Stimulated activated CD4-positive, alpha-beta T cell treated with anti-CD3 and anti-CD28 coated beads, Interleukin-1b, Interleukin-23, amount 100 ng/mL, for 1 hour (primary cell): ENCODE measurements around the gene EIF5A.
"Not testable (repeated sequence)": the region's sequence is repeated elsewhere in the genome, so short reads cannot be mapped to it uniquely, and the experiment has no call there.

ENCODE experiments used
- DNase-seq, 2 donors: peaks; one replicate each; pipeline ENCODE4 v3.0.0-alpha.2; 2020; ENCODE audit warnings: low read depth in 2 of 2

EIF5A gene

DNA sequence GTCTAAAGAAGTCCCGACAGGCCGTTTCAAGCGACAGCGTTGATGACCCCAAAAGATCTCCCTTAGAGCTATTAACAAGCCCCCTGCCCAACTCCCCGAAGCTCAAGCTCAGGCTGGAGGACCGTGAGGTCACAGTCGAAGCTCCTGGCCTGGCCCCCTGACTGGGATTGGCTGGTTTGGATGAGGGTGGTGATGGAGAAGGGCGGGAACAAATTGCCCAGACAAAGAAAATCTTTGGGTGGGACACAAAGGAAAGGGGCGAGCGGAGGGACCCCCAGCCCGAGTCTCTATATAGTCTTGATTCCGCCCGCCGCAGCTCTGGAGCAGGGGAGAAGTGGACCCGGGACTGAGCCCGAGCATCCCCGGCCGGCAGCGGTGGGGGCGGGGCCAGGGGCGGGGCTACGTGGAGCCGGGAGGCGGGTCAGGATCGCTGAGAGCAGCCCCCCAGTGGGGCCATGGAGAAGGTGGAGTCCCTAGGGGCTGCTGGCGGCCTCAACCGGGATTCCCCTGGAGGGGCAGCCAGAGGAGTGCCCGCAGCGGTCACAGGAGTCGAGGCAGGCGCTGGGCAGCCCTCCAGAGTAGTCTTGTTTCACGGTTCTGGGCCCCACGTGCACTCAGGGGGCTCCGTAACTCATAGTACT, 22.7 kb downstream of the EIF5A start:
- DNase-seq: peak in 1 of 2 donors; percentile 66

- no peak for DNase-seq
Observed at GRCh38 chr17:7330638-7331015, 23.2 kb downstream of the EIF5A start.

DNA sequence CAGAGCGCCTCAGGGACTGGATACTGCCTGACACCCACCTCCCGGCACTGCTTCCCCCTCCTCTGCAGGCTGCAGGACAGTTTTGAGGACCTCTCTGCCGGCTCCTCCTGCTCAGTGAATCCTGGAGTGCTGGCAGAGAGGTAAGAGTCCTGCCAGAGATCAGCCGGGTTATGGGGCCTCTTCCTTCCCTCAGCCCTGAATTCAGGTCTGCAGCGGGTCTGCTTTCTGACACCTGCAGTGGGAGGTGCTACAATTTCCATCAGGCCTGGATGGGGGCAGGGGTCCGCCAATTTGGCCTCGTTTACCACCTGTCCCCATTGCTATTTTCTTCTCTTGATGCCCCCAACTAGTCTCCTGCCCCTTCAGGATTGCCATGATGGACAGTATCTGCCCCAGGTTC, 24.7 kb downstream of the EIF5A start:
- no peak for DNase-seq

GRCh38 chr17:7332600-7333069, 25.2 kb downstream of the EIF5A start:
- DNase-seq: not testable (repeated sequence)

DNA sequence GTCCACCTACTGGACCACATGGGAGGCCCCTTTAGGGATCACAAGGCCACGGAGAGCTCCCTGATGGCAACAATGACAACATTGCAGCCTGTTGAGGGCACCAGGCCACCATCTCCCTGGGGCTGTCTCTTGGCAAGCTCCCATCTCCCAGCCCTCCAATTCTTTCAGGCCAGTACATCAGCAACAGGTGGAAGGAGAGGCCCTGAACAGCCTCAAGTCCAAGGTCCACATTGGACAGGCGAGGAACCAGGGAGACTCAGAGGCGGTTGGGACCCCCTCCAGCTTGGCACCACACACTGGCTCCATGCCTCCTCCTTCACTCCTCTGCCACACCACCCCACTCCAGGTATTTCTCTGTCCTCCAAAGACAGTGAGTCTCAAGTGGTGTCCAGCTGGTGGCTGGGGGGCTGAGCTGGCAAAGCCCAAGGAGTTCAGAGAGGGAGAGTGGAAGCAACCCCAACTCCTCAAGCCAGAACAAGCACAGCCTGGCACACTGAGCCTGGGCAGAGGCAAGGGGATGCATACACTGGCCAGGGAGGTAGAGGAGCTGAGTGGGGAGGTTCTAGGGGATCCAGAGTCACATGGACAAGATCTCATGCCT, 27.6 kb downstream of the EIF5A start:
- no peak for DNase-seq

GRCh38 chr17:7335765-7336164, 28.3 kb downstream of the EIF5A start:
- DNase-seq: not testable (repeated sequence)

DNA sequence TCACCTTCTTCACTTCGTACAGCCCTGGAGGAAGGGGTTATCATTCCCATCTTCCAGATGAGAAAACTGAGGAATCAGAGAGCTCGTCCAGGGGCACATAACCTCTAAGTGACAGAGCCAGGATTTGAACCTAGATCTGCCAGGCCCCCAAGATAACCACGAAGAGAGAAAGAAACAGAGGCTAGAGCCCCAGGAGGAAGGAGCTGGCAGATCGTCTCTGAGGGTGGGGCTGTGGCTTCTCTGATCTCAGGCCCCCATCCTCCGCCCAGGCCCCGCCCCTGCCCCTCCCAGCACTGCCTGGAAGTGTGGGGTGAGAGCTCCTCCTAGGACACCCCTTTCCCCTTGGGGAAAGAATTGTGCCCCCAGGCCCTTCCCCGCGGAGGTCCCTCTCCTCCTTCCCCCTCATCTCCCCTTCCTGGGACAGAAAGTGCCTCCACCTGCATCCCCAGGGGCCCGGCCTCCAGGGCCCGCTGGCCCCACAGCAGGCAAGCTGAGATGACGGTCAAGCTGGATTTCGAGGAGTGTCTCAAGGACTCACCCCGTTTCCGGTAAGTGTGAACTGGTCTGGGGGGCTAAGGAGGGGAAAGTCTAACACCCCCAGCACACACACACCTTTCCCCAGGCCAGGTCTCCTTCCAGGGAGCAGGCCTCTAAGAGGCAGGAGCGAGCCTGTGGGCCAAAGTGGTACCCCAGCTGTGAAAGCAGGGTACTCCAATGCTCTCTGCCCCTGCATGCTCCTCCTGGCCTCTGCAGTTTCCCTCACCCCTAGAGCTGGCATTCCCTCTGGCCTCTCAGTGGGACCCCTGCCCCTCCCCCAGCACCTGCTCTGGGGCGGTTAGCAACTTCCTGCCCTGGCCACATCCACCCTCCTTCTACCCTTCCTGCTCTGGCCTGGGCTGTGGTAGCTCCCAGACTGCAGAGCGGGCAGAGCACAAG, 29.1 kb downstream of the EIF5A start, which contains the start of gene ACAP1:
Gene ACAP1 (plus strand): TSS at position 290 of the 936 bp plus-strand sequence. CDS start 206 bp downstream, at position 496.
- peak; percentile 69 for DNase-seq

- DNase-seq: not testable (repeated sequence)
Observed at GRCh38 chr17:7337600-7337999, 30.2 kb downstream of the EIF5A start.

GRCh38 chr17:7340179-7340578, 32.8 kb downstream of the EIF5A start:
- DNase-seq: no peak

GRCh38 chr17:7341842-7342241, 34.4 kb downstream of the EIF5A start:
- DNase-seq: no peak

GRCh38 chr17:7343250-7343649, 35.8 kb downstream of the EIF5A start:
- DNase-seq: no peak

GRCh38 chr17:7346761-7347614, 39.6 kb downstream of the EIF5A start:
- no peak for DNase-seq

DNA sequence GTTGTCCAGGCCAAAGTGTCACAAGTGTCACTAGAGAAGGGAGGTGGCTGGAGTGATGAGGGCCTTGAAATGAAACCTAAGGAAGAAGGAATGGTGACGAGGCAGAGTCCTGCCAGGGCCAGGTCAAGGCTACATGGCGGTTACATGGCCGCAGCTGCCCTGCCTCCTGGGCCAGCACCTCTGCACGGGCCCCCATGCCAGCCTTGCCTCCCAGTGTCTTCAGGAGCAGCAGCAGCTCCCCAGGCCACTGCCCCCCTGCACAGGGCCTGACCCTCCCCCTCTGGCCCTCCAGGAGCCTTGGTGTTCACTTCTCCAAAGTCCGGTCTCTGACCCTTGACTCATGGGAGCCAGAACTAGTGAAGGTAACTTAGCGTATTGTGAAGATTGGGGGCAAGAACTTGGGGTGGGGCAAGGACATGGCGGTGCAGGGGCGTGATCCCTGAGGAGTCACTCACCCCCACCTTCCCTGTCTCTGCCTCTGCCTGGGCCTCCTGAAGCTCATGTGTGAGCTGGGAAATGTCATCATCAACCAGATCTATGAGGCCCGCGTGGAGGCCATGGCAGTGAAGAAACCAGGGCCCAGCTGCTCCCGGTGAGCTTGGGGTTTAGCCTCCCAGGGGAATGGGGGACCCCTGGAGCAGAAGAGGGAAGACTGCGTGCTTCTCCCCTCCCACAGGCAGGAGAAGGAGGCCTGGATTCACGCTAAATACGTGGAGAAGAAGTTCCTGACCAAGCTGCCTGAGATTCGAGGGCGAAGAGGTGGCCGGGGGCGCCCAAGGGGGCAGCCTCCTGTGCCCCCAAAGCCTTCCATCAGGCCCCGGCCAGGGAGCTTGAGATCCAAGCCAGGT, 40.4 kb downstream of the EIF5A start:
- no peak for DNase-seq

DNA sequence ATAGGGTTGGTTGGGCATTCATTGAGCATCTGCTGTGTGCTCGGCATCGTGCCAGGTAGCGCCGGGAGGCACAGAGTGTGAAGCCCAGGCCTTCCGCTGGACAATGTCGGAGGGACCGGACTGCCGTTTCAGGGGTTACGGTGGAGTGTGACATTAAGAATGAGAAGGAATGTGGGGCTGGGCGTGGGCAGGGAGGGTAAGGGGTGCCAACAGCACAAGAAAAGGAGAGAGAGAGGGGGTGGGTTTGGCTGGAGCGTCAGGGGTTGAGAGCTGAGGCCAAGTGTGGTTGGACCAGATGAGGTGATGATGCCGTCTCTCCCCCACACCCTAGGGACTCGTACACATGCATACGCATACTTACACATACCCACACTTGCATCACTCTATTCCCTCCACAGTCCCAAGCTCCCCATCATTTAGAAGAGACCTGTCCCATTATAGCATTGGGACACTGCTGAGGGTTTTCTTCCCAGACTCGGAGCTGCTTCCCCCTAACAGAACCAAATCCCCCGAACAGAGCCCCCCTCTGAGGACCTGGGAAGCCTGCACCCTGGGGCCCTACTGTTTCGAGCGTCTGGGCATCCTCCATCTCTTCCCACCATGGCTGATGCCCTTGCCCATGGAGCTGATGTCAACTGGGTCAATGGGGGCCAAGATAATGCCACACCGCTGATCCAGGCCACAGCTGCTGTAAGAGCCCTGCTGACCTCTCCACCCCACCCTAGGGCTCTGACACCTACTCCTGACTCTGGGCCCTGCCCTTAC, 41.2 kb downstream of the EIF5A start:
- DNase-seq: no peak

GRCh38 chr17:7351665-7352502, 44.5 kb downstream of the EIF5A start, which contains the start of gene KCTD11:
Gene KCTD11, plus strand, starts transcription at chr17:7352162.
- DNase-seq: peak in 1 of 2 donors; percentile 38

GRCh38 chr17:7352503-7352889, 45.1 kb downstream of the EIF5A start:
- DNase-seq: no peak

DNA sequence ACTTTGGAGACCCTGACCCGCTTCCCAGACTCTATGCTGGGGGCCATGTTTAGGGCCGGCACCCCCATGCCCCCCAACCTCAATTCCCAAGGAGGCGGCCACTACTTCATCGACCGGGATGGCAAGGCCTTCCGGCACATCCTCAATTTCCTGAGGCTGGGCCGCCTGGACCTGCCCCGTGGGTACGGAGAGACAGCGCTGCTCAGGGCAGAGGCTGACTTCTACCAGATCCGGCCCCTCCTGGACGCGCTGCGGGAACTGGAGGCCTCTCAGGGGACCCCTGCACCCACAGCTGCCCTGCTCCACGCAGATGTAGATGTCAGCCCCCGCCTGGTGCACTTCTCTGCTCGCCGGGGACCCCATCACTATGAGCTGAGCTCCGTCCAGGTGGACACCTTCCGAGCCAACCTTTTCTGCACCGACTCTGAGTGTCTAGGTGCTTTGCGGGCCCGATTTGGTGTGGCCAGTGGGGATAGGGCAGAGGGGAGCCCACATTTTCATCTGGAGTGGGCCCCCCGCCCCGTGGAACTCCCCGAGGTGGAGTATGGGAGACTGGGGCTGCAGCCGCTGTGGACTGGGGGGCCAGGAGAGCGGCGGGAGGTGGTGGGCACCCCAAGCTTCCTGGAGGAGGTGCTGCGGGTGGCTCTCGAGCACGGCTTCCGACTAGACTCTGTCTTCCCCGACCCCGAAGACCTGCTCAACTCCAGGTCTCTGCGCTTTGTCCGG, 45.6 kb downstream of the EIF5A start:
- no peak for DNase-seq

- no peak for DNase-seq
Observed at GRCh38 chr17:7354262-7354843, 46.9 kb downstream of the EIF5A start.
